HepG2 (cell line): ENCODE results near the gene COPS7B. TPM values are rescaled to one million over a fixed set of nuclear protein-coding genes. Genes with fewer than 3 reads are reported as not detected.

Experiments used
- CHD4 ChIP-seq: fragments of 200-600 bp; sonication (generic); IDR thresholded peaks from 2 replicates; pipeline ENCODE4 v1.7.0; 2017; ENCODE audit warnings: mild to moderate bottlenecking, low read length, borderline replicate concordance
- MIER2 ChIP-seq: IDR thresholded peaks from 2 replicates; pipeline ENCODE4 v1.6.1; 2016; ENCODE audit warnings: missing biosample characterization, missing genetic modification reagents
- POLR2AphosphoS5 ChIP-seq: IDR thresholded peaks from 2 replicates; pipeline ENCODE4 v1.6.1; 2012; ENCODE audit warnings: low read depth, low read length
- PPARG ChIP-seq: conservative IDR thresholded peaks from 2 replicates; pipeline ENCODE4 v1.6.1; 2016; ENCODE audit warnings: missing biosample characterization, missing genetic modification reagents
- SCMH1 ChIP-seq: sonication (generic); formaldehyde crosslinking; IDR thresholded peaks from 2 replicates; pipeline ENCODE4 v1.9.0; 2021; ENCODE audit warnings: missing genetic modification reagents, mild to moderate bottlenecking, borderline replicate concordance
- TGIF2 ChIP-seq: IDR thresholded peaks from 2 replicates; pipeline ENCODE4 v1.6.1; 2016; ENCODE audit warnings: control low read depth, missing compliant biosample characterization
- ZNF333 ChIP-seq: sonication (generic); formaldehyde crosslinking; IDR thresholded peaks from 2 replicates; pipeline ENCODE4 v1.4.0; 2020; ENCODE audit warnings: mild to moderate bottlenecking, missing genetic modification reagents, borderline replicate concordance
- ZSCAN22 ChIP-seq: sonication (generic); formaldehyde crosslinking; IDR thresholded peaks from 2 replicates; pipeline ENCODE4 v1.4.0; 2020; ENCODE audit warnings: mild to moderate bottlenecking, missing genetic modification reagents
- polyA plus RNA-seq, 8 experiments: library from polyadenylated mRNA; depleted of rRNA in 3 of 8; stranded (reverse) in 7 of 8; unstranded in 1 of 8; fragments of >200 nt; fragmentation: Illumina TruSeq in 4 of 8; extraction: Trizol in 4 of 8; gene quantifications; 2 replicates each; pipeline versions ENCODE4 v1.2.1 to v1.2.3, GENCODE V29; 2011 to 2016; ENCODE audit warnings: low read depth in 4 of 8, missing spikeins in 1 of 8, mixed read lengths in 1 of 8; ENCODE audit not compliant: insufficient read depth in 1 of 8
- total RNA-seq, 5 experiments: library from RNA; depleted of rRNA; stranded (reverse); fragments of >200 nt; fragmentation: Illumina TruSeq; extraction: Trizol; gene quantifications; 2 replicates each; pipeline ENCODE4 v1.2.3, GENCODE V29; 2016; ENCODE audit warnings: low read depth in 1 of 5
- TF ChIP-seq, protein P1 (sequence below): sonication (generic); formaldehyde crosslinking; IDR thresholded peaks from 2 replicates; pipeline ENCODE4 v1.4.0; 2020; ENCODE audit warnings: mild to moderate bottlenecking, missing genetic modification reagents
- TF ChIP-seq, protein P2 (sequence below): sonication (generic); formaldehyde crosslinking; IDR thresholded peaks from 2 replicates; pipeline ENCODE4 v1.5.0; 2020; ENCODE audit warnings: missing genetic modification reagents
- TF ChIP-seq, protein P3 (sequence below): sonication (generic); formaldehyde crosslinking; conservative IDR thresholded peaks from 2 replicates; pipeline ENCODE4 v1.4.0; 2020; ENCODE audit warnings: mild to moderate bottlenecking, missing genetic modification reagents, moderate library complexity
- TF ChIP-seq, protein P4 (sequence below): sonication (generic); formaldehyde crosslinking; IDR thresholded peaks from 2 replicates; pipeline ENCODE4 v1.4.0; 2020; ENCODE audit warnings: missing genetic modification reagents
- TF ChIP-seq, protein P5 (sequence below), 2 experiments: fragments of 450-650 bp in 1 of 2; sonication (generic) in 1 of 2; formaldehyde crosslinking in 1 of 2; IDR thresholded peaks; 2 replicates each; pipeline versions ENCODE4 v1.6.1 to v1.8.0; 2016 to 2022; ENCODE audit warnings: antibody characterized with exemption in 1 of 2, mild to moderate bottlenecking in 1 of 2, missing genetic modification reagents in 1 of 2

Gene COPS7B
- total and polyA plus RNA-seq, 2 of the 13 experiments (the other 11 are each of a cell fraction or from before 2014, with no cell fraction given) = 30.6 to 62.7 TPM

DNA sequence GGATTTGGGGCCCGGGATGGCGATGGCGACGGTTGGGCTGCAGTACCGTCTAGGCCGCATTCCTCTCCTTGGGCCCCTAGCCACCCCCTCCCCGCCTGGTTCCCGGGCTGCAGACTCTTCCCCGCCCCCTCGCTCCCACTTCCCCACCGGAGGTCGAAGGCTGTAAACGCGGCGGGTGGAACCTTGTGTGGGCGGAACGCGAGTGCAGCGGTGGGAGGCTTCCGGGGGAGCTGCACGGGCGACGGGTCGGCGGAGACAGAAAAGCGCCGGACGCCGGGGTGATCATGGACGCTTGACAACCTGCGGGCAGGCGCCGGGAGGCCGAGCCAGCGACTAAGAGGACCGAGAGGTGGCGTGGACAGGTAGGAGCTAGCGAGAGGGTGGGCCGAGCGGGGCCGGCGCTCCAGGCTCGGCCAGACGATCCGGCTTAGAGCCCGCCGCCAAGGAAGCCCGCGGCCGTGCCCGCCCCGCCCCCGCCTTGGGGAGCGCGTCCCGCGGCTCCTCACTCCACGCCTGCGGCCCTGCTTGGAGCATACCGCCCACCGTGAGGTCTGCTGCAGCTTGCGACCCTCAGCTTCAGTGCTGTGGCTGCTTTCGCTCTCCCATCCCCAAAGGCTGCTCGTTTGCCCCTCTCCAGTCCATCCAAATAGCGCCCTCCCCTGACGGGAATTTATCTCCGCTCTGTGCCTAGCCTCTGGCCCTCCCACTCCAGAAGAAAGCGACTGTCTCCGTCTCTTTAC, at the start of gene COPS7B (continued):
- peak; percentile 80 for TF ChIP-seq PPARG
- TF ChIP-seq, protein P1, sequence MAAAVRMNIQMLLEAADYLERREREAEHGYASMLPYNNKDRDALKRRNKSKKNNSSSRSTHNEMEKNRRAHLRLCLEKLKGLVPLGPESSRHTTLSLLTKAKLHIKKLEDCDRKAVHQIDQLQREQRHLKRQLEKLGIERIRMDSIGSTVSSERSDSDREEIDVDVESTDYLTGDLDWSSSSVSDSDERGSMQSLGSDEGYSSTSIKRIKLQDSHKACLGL = peak; percentile 90; the same call in 1 of the 2 replicates
- TF ChIP-seq MIER2 = peak; percentile 90
- TF ChIP-seq POLR2AphosphoS5 = peak; percentile 63
- no peak for TF ChIP-seq ZSCAN22 (CRISPR knock-in tag)
- TF ChIP-seq, protein P2, sequence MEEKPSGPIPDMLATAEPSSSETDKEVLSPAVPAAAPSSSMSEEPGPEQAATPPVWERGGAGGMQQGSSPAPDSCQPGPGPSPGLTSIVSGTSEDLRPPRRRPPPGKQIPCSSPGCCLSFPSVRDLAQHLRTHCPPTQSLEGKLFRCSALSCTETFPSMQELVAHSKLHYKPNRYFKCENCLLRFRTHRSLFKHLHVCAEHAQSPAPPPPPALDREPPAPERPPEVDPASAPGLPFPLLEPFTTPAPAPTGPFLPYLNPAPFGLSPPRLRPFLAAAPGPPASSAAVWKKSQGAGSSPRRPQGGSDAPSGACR (CRISPR knock-in tag) = peak; percentile 81
- TF ChIP-seq, protein P3, sequence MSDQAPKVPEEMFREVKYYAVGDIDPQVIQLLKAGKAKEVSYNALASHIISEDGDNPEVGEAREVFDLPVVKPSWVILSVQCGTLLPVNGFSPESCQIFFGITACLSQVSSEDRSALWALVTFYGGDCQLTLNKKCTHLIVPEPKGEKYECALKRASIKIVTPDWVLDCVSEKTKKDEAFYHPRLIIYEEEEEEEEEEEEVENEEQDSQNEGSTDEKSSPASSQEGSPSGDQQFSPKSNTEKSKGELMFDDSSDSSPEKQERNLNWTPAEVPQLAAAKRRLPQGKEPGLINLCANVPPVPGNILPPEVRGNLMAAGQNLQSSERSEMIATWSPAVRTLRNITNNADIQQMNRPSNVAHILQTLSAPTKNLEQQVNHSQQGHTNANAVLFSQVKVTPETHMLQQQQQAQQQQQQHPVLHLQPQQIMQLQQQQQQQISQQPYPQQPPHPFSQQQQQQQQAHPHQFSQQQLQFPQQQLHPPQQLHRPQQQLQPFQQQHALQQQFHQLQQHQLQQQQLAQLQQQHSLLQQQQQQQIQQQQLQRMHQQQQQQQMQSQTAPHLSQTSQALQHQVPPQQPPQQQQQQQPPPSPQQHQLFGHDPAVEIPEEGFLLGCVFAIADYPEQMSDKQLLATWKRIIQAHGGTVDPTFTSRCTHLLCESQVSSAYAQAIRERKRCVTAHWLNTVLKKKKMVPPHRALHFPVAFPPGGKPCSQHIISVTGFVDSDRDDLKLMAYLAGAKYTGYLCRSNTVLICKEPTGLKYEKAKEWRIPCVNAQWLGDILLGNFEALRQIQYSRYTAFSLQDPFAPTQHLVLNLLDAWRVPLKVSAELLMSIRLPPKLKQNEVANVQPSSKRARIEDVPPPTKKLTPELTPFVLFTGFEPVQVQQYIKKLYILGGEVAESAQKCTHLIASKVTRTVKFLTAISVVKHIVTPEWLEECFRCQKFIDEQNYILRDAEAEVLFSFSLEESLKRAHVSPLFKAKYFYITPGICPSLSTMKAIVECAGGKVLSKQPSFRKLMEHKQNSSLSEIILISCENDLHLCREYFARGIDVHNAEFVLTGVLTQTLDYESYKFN (CRISPR knock-in tag) = peak; percentile 73
- no peak for TF ChIP-seq CHD4
- TF ChIP-seq ZNF333 (CRISPR knock-in tag) = peak; percentile 84; the same call in 1 of the 2 replicates
- TF ChIP-seq, protein P4, sequence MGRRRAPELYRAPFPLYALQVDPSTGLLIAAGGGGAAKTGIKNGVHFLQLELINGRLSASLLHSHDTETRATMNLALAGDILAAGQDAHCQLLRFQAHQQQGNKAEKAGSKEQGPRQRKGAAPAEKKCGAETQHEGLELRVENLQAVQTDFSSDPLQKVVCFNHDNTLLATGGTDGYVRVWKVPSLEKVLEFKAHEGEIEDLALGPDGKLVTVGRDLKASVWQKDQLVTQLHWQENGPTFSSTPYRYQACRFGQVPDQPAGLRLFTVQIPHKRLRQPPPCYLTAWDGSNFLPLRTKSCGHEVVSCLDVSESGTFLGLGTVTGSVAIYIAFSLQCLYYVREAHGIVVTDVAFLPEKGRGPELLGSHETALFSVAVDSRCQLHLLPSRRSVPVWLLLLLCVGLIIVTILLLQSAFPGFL (CRISPR knock-in tag) = peak; percentile 92; the same call in 1 of the 2 replicates
- no peak for TF ChIP-seq SCMH1
- peak; percentile 96 for TF ChIP-seq TGIF2 (CRISPR knock-in tag)
- TF ChIP-seq, protein P5, sequence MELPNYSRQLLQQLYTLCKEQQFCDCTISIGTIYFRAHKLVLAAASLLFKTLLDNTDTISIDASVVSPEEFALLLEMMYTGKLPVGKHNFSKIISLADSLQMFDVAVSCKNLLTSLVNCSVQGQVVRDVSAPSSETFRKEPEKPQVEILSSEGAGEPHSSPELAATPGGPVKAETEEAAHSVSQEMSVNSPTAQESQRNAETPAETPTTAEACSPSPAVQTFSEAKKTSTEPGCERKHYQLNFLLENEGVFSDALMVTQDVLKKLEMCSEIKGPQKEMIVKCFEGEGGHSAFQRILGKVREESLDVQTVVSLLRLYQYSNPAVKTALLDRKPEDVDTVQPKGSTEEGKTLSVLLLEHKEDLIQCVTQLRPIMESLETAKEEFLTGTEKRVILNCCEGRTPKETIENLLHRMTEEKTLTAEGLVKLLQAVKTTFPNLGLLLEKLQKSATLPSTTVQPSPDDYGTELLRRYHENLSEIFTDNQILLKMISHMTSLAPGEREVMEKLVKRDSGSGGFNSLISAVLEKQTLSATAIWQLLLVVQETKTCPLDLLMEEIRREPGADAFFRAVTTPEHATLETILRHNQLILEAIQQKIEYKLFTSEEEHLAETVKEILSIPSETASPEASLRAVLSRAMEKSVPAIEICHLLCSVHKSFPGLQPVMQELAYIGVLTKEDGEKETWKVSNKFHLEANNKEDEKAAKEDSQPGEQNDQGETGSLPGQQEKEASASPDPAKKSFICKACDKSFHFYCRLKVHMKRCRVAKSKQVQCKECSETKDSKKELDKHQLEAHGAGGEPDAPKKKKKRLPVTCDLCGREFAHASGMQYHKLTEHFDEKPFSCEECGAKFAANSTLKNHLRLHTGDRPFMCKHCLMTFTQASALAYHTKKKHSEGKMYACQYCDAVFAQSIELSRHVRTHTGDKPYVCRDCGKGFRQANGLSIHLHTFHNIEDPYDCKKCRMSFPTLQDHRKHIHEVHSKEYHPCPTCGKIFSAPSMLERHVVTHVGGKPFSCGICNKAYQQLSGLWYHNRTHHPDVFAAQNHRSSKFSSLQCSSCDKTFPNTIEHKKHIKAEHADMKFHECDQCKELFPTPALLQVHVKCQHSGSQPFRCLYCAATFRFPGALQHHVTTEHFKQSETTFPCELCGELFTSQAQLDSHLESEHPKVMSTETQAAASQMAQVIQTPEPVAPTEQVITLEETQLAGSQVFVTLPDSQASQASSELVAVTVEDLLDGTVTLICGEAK (IDR thresholded peaks at IDR 0.05) = peak; percentile 95
- TF ChIP-seq, protein P5 (CRISPR knock-in tag; IDR thresholded peaks at IDR 0.05) = peak; percentile 96
